GM10248 (cell line): ENCODE measurements around the gene ACAP1.

ENCODE experiments used
- CTCF ChIA-PET: fragments of 300-600 bp; sonication (Branson Sonifier 250); formaldehyde crosslinking; extraction: SDS; loops from one replicate; lab custom pipeline; 2021; ENCODE audit warnings: antibody characterized with exemption; lab: Yijun Ruan, JAX
- POLR2A ChIA-PET: fragments of 350-650 bp; sonication (Branson Sonifier 250); formaldehyde crosslinking; extraction: SDS; loops from one replicate; lab custom pipeline; 2020; ENCODE audit warnings: antibody characterized with exemption; lab: Yijun Ruan, JAX
- DNase-seq: peaks from one replicate; pipeline ENCODE4 v3.0.0; 2012; ENCODE audit errors: extremely low spot score
- CTCF ChIP-seq: IDR thresholded peaks from 2 replicates; pipeline ENCODE4 v1.5.1; 2012; ENCODE audit warnings: mild to moderate bottlenecking, low read depth; ENCODE audit errors: extremely low read depth, missing control alignments, control extremely low read depth

ACAP1 gene

DNA sequence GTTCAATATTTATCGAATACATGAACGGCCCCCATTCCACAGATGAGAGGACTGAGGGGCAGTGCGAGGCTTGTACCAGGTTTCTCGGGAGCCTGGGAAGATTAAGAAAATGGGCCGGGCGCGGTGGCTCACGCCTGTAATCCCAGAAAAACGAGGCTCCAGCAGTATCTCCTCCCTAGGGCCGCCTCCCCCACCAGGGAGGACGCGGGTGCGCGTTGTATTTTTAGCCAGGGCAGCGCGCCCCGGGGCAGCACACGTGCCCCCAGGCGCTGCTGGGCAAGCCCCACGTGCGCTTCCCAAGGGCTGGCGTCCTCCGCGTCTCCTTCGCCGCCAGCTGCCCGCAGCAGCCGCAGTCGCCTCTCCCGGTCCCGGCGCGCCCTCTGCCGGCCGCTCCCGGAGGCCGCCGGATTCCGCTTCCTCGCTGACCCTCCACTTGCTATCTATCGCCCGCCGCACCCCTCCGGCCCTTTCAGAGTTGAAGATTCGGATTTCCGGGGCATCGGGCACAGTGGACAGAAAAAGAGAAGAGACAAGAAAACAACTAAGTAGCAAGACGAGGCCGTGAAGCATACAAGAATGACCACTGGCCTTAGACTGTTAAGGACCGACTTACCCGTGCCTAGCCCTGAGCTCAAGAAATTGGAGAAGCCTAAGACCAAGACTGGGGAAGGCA lies 40.0 kb upstream of the ACAP1 start:
- DNase-seq: peak; percentile 87
- CTCF ChIA-PET: interaction anchor here (0.7 to 2.2 kb wide), 44 partner anchors 9 to 636 kb away, joined by 3 to 80 read pairs (median 4); partner anchors contain the start of genes ACADVL, ACAP1, CLDN7 and CTDNEP1
- peak; percentile 93 for TF ChIP-seq CTCF
- POLR2A ChIA-PET: no interaction called here

GRCh38 chr17:7304179-7304578 lies 32.1 kb upstream of the ACAP1 start:
- no peak for DNase-seq
- POLR2A ChIA-PET: no interaction called here
- no peak for TF ChIP-seq CTCF
- CTCF ChIA-PET: interaction anchor here (1.6 to 2.4 kb wide), 3 partner anchors 8 to 23 kb away, joined by 3 to 19 read pairs (median 4); partner anchors contain the start of gene SLC2A4

DNA sequence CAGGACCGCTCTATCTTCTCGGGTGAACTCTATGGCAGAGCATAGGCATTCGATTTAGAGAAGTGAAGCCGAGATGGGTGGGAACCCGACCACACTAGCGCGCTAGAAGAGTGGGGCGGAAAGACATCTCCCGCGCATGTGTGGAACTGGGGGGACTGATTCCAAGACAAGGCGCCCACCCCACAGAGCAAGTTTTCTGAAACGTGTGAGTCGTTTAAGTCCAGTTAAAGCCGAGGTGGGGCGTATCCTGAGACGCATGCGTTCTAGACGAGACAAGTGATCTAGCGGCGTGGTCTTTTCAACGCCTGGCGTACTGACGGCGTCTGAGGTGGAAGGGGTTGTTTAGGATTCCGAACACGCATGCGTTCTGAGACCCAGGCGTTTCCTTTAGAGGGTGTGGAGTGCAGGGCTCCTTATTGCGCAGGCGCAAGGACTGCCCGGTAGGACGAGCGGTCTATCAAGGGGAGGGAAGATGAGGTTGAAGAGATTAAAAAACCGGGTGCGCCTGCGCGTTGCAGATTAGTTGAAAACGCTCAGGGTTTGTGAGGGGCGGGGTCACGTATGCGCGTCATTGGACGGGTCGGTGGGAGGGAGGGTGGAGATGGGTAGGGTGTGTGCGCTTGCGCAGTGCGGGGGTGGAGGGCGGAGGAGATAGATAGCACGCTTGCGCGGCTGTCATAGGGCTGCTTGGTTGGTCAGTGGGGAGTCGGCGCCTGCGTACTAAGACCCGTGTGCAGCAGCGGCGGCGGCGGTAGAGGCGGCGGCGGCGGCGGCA lies 29.2 kb upstream of the ACAP1 start, which contains the start of gene EIF5A:
EIF5A (plus strand) TSS at position 718 of the 775 bp plus-strand sequence. CDS start 2,008 bp downstream, outside the sequence.
- TF ChIP-seq CTCF: no peak
- DNase-seq: peak; percentile 97
- POLR2A ChIA-PET: no interaction called here
- CTCF ChIA-PET: no interaction called here

DNA sequence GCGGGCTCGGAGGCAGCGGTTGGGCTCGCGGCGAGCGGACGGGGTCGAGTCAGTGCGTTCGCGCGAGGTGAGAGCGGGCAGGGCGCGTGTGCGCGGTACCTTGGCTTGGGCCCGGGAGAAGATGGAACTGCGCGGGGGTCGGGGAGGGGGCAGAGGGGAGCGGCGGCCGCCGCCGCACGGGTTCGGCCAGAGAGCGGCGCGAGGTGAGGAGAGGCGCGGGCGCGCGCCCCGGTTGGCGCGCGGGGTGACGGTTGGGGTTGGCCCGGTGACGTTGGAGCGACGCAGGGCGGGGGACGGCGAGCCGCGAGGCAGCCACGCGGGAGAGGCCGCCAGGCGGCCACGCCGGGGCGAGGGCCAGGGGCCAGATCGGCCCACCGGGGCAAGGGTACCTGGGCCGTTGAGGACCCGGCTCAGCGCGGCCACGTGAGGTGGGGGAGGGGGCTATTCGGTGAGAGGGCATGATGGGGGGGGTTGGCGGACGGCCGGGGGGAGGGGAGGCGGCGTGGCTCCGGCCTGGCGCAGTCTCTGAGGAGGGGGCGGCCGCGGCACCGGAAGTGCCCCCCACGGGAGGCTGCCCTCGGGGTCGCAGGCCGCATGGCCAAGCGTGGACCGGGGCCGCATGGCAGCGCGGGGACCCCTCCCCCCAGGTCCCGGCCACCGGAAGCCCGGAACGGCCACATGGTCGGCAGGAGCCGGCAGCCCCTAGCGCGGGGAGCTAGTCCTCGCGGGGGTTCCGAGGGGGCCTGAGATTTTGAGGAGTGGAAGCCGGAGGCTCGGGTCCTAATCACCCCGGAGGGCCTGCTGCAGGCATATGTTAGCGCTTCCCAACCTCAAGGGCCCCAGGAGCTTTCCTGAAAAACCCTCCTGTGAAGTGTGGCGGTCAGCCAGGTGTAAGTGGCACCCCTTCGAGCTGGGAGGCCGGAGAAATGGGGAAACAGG lies 28.4 kb upstream of the ACAP1 start:
- TF ChIP-seq CTCF: no peak
- POLR2A ChIA-PET: no interaction called here
- CTCF ChIA-PET: interaction anchor here (1.2 kb wide), 1 partner anchor 12 kb away, joined by 4 read pairs; no protein-coding TSS in a partner anchor
- no peak for DNase-seq

GRCh38 chr17:7308625-7309433 lies 27.5 kb upstream of the ACAP1 start:
- CTCF ChIA-PET: interaction anchor here (0.7 to 1.6 kb wide), 5 partner anchors 12 to 252 kb away, joined by 3 to 4 read pairs (median 3); partner anchors contain the start of gene SLC2A4
- POLR2A ChIA-PET: no interaction called here
- peak; percentile 75 for DNase-seq

More at GRCh38 chr17:7308625-7309433, 27.5 kb upstream of the ACAP1 start:
- no peak for TF ChIP-seq CTCF
